Lower lobe of right lung (tissue), 2 donors: ENCODE results near the gene IFNLR1. TPM values are rescaled to one million over a fixed set of nuclear protein-coding genes. Genes with fewer than 3 reads are reported as not detected.

ENCODE experiments used
- ATAC-seq, 2 donors: fragments of 200-7000 bp; cut with Tn5 transposase; one replicate each; pipeline ENCODE4 v1.9.1; 2020 to 2022; ENCODE audit warnings: mild to moderate bottlenecking in 2 of 2, moderate library complexity in 2 of 2
- DNase-seq: peaks from one replicate; pipeline ENCODE4 v3.0.0-alpha.2; 2020
- H3K27ac ChIP-seq: fragments of 200-600 bp; one replicate; pipeline ENCODE4 v1.8.0; 2022
- H3K27me3 ChIP-seq: fragments of 200-600 bp; one replicate; pipeline ENCODE4 v1.8.0; 2022; ENCODE audit warnings: low read depth
- H3K36me3 ChIP-seq: fragments of 200-600 bp; one replicate; pipeline ENCODE4 v1.8.0; 2022; ENCODE audit warnings: mild to moderate bottlenecking
- H3K4me1 ChIP-seq: fragments of 200-600 bp; one replicate; pipeline ENCODE4 v1.8.0; 2022
- H3K4me3 ChIP-seq: fragments of 200-600 bp; one replicate; pipeline ENCODE4 v1.8.0; 2022; ENCODE audit warnings: mild to moderate bottlenecking
- H3K9me3 ChIP-seq: fragments of 200-600 bp; one replicate; pipeline ENCODE4 v1.8.0; 2022
- CTCF ChIP-seq: fragments of 200-600 bp; IDR thresholded peaks from one replicate; pipeline ENCODE4 v1.8.0; 2022; ENCODE audit warnings: antibody characterized with exemption, mild to moderate bottlenecking
- intact Hi-C: fragments of 100-400 bp; cut with DNase I; formaldehyde crosslinking; loops from one replicate; pipeline ENCODE4 v1.11.0; 2022
- total RNA-seq: library from RNA; stranded (reverse); fragmentation: NEBNext Ultra II Directional; extraction: Animal tissue kit (Norgen Biotek cat#: 25700); gene quantifications from one replicate; pipeline ENCODE4 v1.2.1, GENCODE V29; 2021
- donor health status: DM: no; HTN: yes; CAD: no; lungs with severe emphysema.

IFNLR1 gene
- total RNA-seq, 1 donor from 2014 or later: 11.7 TPM

GRCh38 chr1:24134376-24134775 lies 52.7 kb downstream of the IFNLR1 start:
- Histone ChIP-seq H3K36me3 (no peaks in the 10 kb centered on the region), H3K27me3 (no peaks in the 10 kb centered on the region), H3K27ac (no peak overlapping the region), H3K4me3 (no peak overlapping the region), H3K9me3 (peaks cover 12% of the 10 kb centered on the region), H3K4me1 (no peaks in the 10 kb centered on the region)
- ATAC-seq: no peak
- no peak for TF ChIP-seq CTCF
- intact Hi-C loops: no loop called here
- no peak for DNase-seq

DNA sequence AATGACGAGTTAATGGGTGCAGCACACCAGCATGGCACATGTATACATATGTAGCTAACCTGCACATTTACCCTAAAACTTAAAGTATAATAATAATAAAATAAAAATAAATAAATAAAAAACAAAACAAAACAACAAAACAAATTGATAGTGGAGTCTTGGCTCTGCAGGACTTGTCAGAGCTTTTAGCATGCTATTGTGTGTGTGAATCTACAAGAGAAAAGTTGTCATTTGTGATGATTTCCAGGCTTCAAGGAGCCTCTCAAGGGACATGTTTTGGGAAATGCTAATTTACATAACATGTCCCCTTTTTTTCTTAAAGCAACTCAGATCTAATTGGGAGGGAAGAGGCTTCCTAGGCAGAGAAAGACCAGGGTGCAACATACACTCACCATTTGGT lies 53.3 kb downstream of the IFNLR1 start:
- intact Hi-C loops: no loop called here

GRCh38 chr1:24130385-24130784 lies 56.7 kb downstream of the IFNLR1 start:
- Histone ChIP-seq H3K4me1 (no peaks in the 10 kb centered on the region), H3K36me3 (no peaks in the 10 kb centered on the region), H3K27ac (no peak overlapping the region), H3K27me3 (no peaks in the 10 kb centered on the region), H3K9me3 (peaks cover 12% of the 10 kb centered on the region), H3K4me3 (no peak overlapping the region)
- TF ChIP-seq CTCF: no peak
- intact Hi-C loops: no loop called here
- DNase-seq (no peak), ATAC-seq (no peak)

More for the DNA sequence above, 53.3 kb downstream of the IFNLR1 start:
- Histone ChIP-seq H3K4me1 (no peaks in the 10 kb centered on the region), H3K4me3 (no peak overlapping the region), H3K27ac (no peak overlapping the region), H3K27me3 (no peaks in the 10 kb centered on the region), H3K36me3 (no peaks in the 10 kb centered on the region), H3K9me3 (peaks cover 12% of the 10 kb centered on the region)
- ATAC-seq (no peak), DNase-seq (no peak)
- no peak for TF ChIP-seq CTCF

GRCh38 chr1:24127801-24128363 lies 59.2 kb downstream of the IFNLR1 start:
- intact Hi-C loops: no loop called here
- H3K9me3 ChIP-seq: peaks cover 12% of the 10 kb centered on the region
- no peaks in the 10 kb centered on the region for H3K27me3 ChIP-seq
- no peak for TF ChIP-seq CTCF
- ATAC-seq (no peak), DNase-seq (no peak)
- no peaks in the 10 kb centered on the region for H3K4me1 ChIP-seq
- no peak overlapping the region for H3K27ac ChIP-seq
- no peak overlapping the region for H3K4me3 ChIP-seq
- no peaks in the 10 kb centered on the region for H3K36me3 ChIP-seq

DNA sequence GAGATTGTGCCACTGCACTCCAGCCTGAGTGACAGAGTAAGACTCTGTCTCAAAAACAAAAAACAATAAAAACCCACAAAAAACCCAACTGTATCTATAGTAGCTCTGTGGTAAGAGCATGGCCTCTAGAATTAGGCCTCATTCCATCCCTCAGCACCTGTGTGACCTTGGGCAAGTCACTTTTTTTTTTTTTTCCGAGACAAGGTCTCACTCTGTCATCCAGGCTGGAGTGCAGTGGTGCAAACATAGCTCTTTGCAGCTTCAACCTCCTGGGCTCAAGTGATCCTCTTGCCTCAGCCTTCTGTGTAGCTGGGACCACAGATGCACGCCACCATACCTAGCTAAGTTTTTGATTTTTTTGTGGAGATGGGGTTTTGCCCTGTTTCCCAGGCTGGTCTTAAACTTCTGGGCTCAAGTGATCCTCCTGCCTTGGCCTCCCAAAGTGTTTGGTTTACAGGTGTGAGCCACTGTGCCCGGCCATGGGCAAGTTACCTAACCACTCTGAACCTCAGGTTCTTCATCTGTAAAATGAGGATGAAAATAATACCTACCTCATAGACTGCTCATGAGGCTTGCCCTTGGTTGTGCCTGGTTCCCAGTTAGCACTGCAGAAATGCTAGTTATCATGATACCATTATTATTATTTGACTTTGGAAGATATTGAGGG lies 59.8 kb downstream of the IFNLR1 start:
- TF ChIP-seq CTCF: no peak
- Histone ChIP-seq H3K4me1 (no peaks in the 10 kb centered on the region), H3K9me3 (peaks cover 12% of the 10 kb centered on the region), H3K4me3 (no peak overlapping the region), H3K27ac (no peak overlapping the region), H3K36me3 (no peaks in the 10 kb centered on the region), H3K27me3 (no peaks in the 10 kb centered on the region)
- ATAC-seq (no peak), DNase-seq (no peak)
- intact Hi-C loops: no loop called here
